GM10266 (cell line): ENCODE measurements around the gene C20orf173.

Experiments used
- DNase-seq: peaks from one replicate; pipeline ENCODE4 v3.0.0; 2012; ENCODE audit errors: extremely low spot score
- TF ChIP-seq, protein P1 (sequence below): IDR thresholded peaks from 2 replicates; pipeline ENCODE4 v1.5.1; 2012; ENCODE audit warnings: mild to moderate bottlenecking, low read depth; ENCODE audit not compliant: control insufficient read depth, insufficient read depth; ENCODE audit errors: missing control alignments

The C20orf173 gene

GRCh38 chr20:35568645-35569044 is 39.2 kb upstream of the C20orf173 start:
- TF ChIP-seq, protein P1, sequence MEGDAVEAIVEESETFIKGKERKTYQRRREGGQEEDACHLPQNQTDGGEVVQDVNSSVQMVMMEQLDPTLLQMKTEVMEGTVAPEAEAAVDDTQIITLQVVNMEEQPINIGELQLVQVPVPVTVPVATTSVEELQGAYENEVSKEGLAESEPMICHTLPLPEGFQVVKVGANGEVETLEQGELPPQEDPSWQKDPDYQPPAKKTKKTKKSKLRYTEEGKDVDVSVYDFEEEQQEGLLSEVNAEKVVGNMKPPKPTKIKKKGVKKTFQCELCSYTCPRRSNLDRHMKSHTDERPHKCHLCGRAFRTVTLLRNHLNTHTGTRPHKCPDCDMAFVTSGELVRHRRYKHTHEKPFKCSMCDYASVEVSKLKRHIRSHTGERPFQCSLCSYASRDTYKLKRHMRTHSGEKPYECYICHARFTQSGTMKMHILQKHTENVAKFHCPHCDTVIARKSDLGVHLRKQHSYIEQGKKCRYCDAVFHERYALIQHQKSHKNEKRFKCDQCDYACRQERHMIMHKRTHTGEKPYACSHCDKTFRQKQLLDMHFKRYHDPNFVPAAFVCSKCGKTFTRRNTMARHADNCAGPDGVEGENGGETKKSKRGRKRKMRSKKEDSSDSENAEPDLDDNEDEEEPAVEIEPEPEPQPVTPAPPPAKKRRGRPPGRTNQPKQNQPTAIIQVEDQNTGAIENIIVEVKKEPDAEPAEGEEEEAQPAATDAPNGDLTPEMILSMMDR, result no peak
- no peak for DNase-seq

- no peak for DNase-seq
- TF ChIP-seq, protein P1, result no peak
Measured at GRCh38 chr20:35564905-35565304, 35.5 kb upstream of the C20orf173 start.

DNA sequence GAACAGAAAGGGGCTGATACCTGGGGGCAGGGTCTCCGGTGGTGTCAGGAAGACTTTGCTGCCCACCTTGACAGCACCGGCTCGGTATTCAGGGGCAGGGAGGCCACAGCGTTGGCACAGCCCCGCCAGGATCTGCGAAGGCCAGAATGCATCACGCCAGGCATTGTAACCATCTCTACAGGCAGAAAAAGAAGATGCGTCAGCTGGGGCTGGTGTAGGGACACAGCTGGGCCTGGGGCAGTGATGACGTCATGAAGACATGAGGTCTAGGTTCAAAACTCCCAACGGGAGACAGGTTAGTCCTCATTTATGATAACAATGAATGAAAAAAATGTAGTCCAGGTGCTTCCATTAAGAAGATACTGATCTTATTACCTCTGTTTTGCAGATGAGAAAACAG is 34.4 kb upstream of the C20orf173 start:
- TF ChIP-seq, protein P1, result no peak
- DNase-seq, result no peak

- no peak for DNase-seq
- TF ChIP-seq, protein P1, result no peak
Measured at GRCh38 chr20:35562541-35563110, 33.2 kb upstream of the C20orf173 start.

DNA sequence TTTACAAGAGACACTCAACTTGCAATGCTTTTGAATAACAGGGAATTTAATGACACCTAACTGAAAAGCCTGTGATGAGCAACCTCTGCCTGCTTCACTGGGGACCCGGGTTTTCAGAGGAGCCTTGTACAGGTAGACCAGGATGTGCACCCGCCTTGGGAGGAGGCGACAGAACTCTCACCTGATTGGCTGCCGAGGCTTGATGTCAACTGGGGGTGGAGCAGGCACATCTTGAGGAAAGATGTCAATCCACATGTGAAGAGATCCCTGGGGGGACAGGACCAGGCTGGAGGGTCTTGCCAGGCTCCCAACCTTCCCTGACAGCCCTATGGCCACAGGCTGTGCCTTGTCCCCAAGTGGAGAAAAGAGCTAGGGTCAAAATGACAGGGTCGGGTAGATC is 32.2 kb upstream of the C20orf173 start:
- DNase-seq, result no peak
- TF ChIP-seq, protein P1, result no peak

GRCh38 chr20:35561268-35561667 is 31.8 kb upstream of the C20orf173 start:
- DNase-seq, result peak; percentile 48
- TF ChIP-seq, protein P1, result peak; percentile 40

- no peak for DNase-seq
- TF ChIP-seq, protein P1, result no peak
Measured at GRCh38 chr20:35560541-35560940, 31.1 kb upstream of the C20orf173 start.
